SK-N-SH treated with all-trans-retinoic acid at 6 μM for 48 hours (cell line): ENCODE measurements around the gene EBP.

Experiments
- ATAC-seq: fragments of 200-7000 bp; cut with Tn5 transposase; 3 replicates; pipeline ENCODE4 v1.9.1; 2020; ENCODE audit warnings: mild to moderate bottlenecking, moderate library complexity
- ARNTL ChIP-seq: fragments of 450-650 bp; formaldehyde crosslinking; IDR thresholded peaks from 2 replicates; pipeline ENCODE4 v1.5.0; 2020; ENCODE audit warnings: low read depth, mild to moderate bottlenecking, moderate library complexity, borderline replicate concordance
- BACH2 ChIP-seq: fragments of 250-450 bp; sonication (Bioruptor Pico); IDR thresholded peaks from 2 replicates; pipeline ENCODE4 v1.9.0; 2021; ENCODE audit warnings: mild to moderate bottlenecking, borderline replicate concordance
- CREB5 ChIP-seq: fragments of 250-450 bp; sonication (Bioruptor Pico); IDR thresholded peaks from 2 replicates; pipeline ENCODE4 v1.5.1; 2020; ENCODE audit warnings: low read depth, mild to moderate bottlenecking, moderate library complexity
- CSDC2 ChIP-seq: fragments of 250-450 bp; sonication (Bioruptor Pico); IDR thresholded peaks from 2 replicates; pipeline ENCODE4 v1.5.0; 2020; ENCODE audit warnings: mild to moderate bottlenecking, moderate library complexity
- CSRNP3 ChIP-seq: fragments of 250-450 bp; sonication (Bioruptor Pico); IDR thresholded peaks from 2 replicates; pipeline ENCODE4 v1.5.1; 2021; ENCODE audit warnings: mild to moderate bottlenecking, moderate library complexity
- ESRRG ChIP-seq: fragments of 250-450 bp; sonication (Bioruptor Pico); IDR thresholded peaks from 2 replicates; pipeline ENCODE4 v1.6.1; 2021; ENCODE audit warnings: mild to moderate bottlenecking
- OSR1 ChIP-seq: fragments of 250-450 bp; sonication (Bioruptor Pico); IDR thresholded peaks from 2 replicates; pipeline ENCODE4 v1.8.0; 2022; ENCODE audit warnings: moderate library complexity, mild to moderate bottlenecking, inconsistent platforms
- PPARA ChIP-seq: fragments of 250-450 bp; sonication (Bioruptor Pico); IDR thresholded peaks from 2 replicates; pipeline ENCODE4 v1.5.0; 2020; ENCODE audit warnings: mild to moderate bottlenecking, borderline replicate concordance
- RARB ChIP-seq: fragments of 250-450 bp; sonication (Bioruptor Pico); IDR thresholded peaks from 2 replicates; pipeline ENCODE4 v1.8.0; 2021; ENCODE audit warnings: mild to moderate bottlenecking, moderate library complexity
- SNAI2 ChIP-seq: fragments of 250-450 bp; sonication (Bioruptor Pico); IDR thresholded peaks from 2 replicates; pipeline ENCODE4 v1.5.0; 2020; ENCODE audit warnings: mild to moderate bottlenecking, moderate library complexity
- TCF4 ChIP-seq: fragments of 250-450 bp; sonication (Bioruptor Pico); IDR thresholded peaks from 2 replicates; pipeline ENCODE4 v1.8.0; 2021; ENCODE audit warnings: mild to moderate bottlenecking, moderate library complexity, borderline replicate concordance
- TOX ChIP-seq: fragments of 250-450 bp; sonication (Bioruptor Pico); IDR thresholded peaks from 2 replicates; pipeline ENCODE4 v1.8.0; 2021; ENCODE audit warnings: mild to moderate bottlenecking, moderate library complexity, borderline replicate concordance
- ZFP3 ChIP-seq: fragments of 250-450 bp; sonication (Bioruptor Pico); IDR thresholded peaks from 2 replicates; pipeline ENCODE4 v1.5.0; 2020; ENCODE audit warnings: mild to moderate bottlenecking, moderate library complexity
- ZNF565 ChIP-seq: fragments of 450-650 bp; formaldehyde crosslinking; conservative IDR thresholded peaks from 2 replicates; pipeline ENCODE4 v1.5.0; 2020; ENCODE audit warnings: low read depth, mild to moderate bottlenecking, moderate library complexity
- ZNF70 ChIP-seq: fragments of 450-650 bp; formaldehyde crosslinking; IDR thresholded peaks from 2 replicates; pipeline ENCODE4 v1.5.0; 2020; ENCODE audit warnings: mild to moderate bottlenecking, moderate library complexity
- TF ChIP-seq, protein P1 (sequence below): fragments of 250-450 bp; sonication (Bioruptor Pico); IDR thresholded peaks from 2 replicates; pipeline ENCODE4 v1.8.0; 2020; ENCODE audit warnings: mild to moderate bottlenecking, moderate library complexity, borderline replicate concordance
- TF ChIP-seq, protein P2 (sequence below): fragments of 250-450 bp; sonication (Bioruptor Pico); IDR thresholded peaks from 2 replicates; pipeline ENCODE4 v1.5.0; 2020; ENCODE audit warnings: mild to moderate bottlenecking, moderate library complexity

The EBP gene

DNA sequence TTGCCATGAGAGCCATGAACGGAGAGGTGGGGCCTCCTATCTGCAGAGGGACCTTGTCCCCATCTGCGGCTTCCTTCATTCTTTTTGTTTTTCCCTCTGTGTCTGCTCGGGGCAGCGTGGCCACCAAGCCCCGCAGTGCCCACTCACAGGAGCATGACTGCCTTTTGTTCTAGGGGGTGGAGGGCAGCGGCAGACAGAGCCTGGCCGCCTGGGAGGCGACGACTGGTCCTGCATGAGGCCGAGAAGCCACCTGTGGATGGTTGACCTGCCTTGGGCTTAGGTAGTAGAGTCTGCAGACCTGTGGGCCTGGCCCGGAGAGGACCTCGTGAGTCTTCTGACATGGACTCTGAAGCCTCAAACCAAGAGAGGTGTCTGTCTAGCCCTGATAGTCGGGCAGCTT is 54.0 kb downstream of the EBP start (continued):
- no peak for TF ChIP-seq ARNTL (CRISPR knock-in tag)
- no peak for TF ChIP-seq ESRRG (CRISPR knock-in tag)
- TF ChIP-seq BACH2 (CRISPR knock-in tag), result no peak
- TF ChIP-seq ZNF70 (CRISPR knock-in tag), result no peak
- TF ChIP-seq OSR1, result no peak
- no peak for TF ChIP-seq CSDC2 (CRISPR knock-in tag)
- TF ChIP-seq ZNF565 (CRISPR knock-in tag), result no peak
- no peak for TF ChIP-seq RARB (CRISPR knock-in tag)
- no peak for TF ChIP-seq TCF4 (CRISPR knock-in tag)

- no peak for ATAC-seq
- TF ChIP-seq ZFP3 (CRISPR knock-in tag), result no peak
- TF ChIP-seq ESRRG (CRISPR knock-in tag), result no peak
- no peak for TF ChIP-seq PPARA (CRISPR knock-in tag)
- TF ChIP-seq CREB5 (CRISPR knock-in tag), result no peak
- TF ChIP-seq ZNF565 (CRISPR knock-in tag), result no peak
- no peak for TF ChIP-seq TOX (CRISPR knock-in tag)
- no peak for TF ChIP-seq SNAI2 (CRISPR knock-in tag)
- TF ChIP-seq, protein P1, sequence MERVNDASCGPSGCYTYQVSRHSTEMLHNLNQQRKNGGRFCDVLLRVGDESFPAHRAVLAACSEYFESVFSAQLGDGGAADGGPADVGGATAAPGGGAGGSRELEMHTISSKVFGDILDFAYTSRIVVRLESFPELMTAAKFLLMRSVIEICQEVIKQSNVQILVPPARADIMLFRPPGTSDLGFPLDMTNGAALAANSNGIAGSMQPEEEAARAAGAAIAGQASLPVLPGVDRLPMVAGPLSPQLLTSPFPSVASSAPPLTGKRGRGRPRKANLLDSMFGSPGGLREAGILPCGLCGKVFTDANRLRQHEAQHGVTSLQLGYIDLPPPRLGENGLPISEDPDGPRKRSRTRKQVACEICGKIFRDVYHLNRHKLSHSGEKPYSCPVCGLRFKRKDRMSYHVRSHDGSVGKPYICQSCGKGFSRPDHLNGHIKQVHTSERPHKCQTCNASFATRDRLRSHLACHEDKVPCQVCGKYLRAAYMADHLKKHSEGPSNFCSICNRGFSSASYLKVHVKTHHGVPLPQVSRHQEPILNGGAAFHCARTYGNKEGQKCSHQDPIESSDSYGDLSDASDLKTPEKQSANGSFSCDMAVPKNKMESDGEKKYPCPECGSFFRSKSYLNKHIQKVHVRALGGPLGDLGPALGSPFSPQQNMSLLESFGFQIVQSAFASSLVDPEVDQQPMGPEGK (CRISPR knock-in tag), result no peak
- TF ChIP-seq BACH2 (CRISPR knock-in tag), result no peak
- TF ChIP-seq ZNF70 (CRISPR knock-in tag), result no peak
- TF ChIP-seq CSRNP3 (CRISPR knock-in tag), result no peak
- TF ChIP-seq, protein P2, sequence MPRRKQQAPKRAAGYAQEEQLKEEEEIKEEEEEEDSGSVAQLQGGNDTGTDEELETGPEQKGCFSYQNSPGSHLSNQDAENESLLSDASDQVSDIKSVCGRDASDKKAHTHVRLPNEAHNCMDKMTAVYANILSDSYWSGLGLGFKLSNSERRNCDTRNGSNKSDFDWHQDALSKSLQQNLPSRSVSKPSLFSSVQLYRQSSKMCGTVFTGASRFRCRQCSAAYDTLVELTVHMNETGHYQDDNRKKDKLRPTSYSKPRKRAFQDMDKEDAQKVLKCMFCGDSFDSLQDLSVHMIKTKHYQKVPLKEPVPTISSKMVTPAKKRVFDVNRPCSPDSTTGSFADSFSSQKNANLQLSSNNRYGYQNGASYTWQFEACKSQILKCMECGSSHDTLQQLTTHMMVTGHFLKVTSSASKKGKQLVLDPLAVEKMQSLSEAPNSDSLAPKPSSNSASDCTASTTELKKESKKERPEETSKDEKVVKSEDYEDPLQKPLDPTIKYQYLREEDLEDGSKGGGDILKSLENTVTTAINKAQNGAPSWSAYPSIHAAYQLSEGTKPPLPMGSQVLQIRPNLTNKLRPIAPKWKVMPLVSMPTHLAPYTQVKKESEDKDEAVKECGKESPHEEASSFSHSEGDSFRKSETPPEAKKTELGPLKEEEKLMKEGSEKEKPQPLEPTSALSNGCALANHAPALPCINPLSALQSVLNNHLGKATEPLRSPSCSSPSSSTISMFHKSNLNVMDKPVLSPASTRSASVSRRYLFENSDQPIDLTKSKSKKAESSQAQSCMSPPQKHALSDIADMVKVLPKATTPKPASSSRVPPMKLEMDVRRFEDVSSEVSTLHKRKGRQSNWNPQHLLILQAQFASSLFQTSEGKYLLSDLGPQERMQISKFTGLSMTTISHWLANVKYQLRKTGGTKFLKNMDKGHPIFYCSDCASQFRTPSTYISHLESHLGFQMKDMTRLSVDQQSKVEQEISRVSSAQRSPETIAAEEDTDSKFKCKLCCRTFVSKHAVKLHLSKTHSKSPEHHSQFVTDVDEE, result no peak
- no peak for TF ChIP-seq TCF4 (CRISPR knock-in tag)
These were observed 54.5 kb downstream of the EBP start for GRCh38 chrX:48576108-48576507.
